GM13976 (cell line): ENCODE results near the gene TIMP2.

Source experiments
- DNase-seq: peaks from one replicate; pipeline ENCODE4 v3.0.0; 2012; ENCODE audit warnings: low spot score
- in situ Hi-C: fragments of 300-500 bp; cut with MboI; formaldehyde crosslinking; loops from one replicate; pipeline ENCODE4 v1.12.0; 2022; ENCODE audit warnings: low sequenced_read_pairs, mixed read lengths, inconsistent platforms; ENCODE audit not compliant: unreplicated experiment
- TF ChIP-seq, protein P1 (sequence below): IDR thresholded peaks from 2 replicates; pipeline ENCODE4 v1.5.1; 2012; ENCODE audit warnings: borderline replicate concordance, mild to moderate bottlenecking; ENCODE audit not compliant: insufficient read depth; ENCODE audit errors: extremely low read depth, missing control alignments, control extremely low read depth

TIMP2 gene

DNA sequence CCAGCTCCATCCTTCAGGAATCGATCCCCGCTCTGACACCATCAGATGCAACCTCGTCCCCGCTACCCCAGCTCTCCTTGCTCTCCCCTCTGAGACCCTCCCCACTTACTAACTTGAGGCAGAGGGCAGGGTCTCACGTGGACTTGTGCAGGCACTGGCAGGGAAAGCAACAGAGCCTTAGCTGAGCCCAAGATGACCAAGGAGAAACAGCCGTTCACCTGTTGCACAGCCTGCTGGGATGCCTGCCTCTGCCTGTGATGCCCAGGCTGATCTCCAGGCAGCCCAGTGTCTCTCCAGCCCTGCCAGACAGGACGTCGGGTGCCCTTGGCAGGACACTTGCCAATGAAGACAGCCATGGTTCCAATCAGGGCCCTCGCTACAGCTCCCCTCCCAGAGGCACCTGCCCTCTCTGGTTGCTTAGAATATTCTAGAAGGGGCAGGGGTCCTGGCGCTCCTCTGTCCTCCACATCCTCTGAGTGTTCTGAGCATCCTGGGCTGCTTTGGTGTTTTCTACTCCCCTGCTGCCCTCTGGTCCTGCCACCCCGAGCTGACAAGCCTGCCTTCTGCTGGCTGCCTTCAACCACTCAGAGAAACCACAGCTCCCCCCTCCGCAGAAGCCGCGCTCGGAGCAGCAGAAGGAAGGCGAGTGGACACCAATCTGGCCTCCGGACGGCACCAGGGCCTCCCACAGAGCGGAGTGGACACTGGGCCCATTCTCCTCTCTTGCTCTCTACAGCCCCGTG lies 28.9 kb downstream of the TIMP2 start:
- DNase-seq: no peak
- TF ChIP-seq, protein P1, sequence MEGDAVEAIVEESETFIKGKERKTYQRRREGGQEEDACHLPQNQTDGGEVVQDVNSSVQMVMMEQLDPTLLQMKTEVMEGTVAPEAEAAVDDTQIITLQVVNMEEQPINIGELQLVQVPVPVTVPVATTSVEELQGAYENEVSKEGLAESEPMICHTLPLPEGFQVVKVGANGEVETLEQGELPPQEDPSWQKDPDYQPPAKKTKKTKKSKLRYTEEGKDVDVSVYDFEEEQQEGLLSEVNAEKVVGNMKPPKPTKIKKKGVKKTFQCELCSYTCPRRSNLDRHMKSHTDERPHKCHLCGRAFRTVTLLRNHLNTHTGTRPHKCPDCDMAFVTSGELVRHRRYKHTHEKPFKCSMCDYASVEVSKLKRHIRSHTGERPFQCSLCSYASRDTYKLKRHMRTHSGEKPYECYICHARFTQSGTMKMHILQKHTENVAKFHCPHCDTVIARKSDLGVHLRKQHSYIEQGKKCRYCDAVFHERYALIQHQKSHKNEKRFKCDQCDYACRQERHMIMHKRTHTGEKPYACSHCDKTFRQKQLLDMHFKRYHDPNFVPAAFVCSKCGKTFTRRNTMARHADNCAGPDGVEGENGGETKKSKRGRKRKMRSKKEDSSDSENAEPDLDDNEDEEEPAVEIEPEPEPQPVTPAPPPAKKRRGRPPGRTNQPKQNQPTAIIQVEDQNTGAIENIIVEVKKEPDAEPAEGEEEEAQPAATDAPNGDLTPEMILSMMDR: no peak
- in situ Hi-C loops: no loop called here

DNA sequence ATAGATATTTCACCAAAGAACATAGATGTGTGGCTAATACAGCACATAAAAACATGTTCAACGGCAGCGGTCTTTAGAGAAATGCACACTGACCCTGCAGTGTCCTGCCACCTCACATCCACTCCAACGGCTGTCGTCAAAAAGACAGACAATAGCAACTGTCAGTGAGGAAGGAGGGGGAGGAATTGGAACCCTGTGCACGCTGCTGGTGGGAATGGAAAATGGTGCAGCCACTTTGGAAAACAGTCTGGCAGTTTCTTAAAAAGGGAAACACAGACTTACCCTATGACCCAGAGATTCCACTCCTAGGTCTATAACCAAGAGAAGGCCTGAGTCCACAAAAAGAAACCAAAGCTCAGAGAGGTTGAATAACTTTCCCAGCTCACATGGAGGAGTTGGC lies 29.9 kb downstream of the TIMP2 start:
- in situ Hi-C loops: no loop called here
- TF ChIP-seq, protein P1: no peak
- no peak for DNase-seq

DNA sequence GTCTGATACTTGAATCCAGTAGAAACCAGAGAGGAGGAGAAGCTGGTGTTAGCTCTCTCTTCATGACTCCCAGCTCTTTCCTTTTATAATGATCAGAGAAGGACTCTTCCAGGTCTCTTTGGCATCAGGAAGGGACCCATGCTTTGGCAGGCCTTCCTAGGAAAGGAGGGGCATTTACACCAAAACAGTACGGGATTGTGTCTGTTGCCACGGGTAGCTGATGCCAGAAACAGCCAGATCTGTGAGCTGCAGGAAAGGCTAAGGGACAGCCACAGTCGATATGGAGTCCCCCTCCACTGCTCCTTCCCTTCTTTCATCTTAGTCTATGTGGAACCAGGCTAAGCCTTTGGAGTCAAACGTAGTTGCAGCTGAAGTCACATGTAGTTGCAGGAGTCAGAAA lies 31.5 kb downstream of the TIMP2 start:
- in situ Hi-C loops: no loop called here
- no peak for DNase-seq
- TF ChIP-seq, protein P1: no peak

DNA sequence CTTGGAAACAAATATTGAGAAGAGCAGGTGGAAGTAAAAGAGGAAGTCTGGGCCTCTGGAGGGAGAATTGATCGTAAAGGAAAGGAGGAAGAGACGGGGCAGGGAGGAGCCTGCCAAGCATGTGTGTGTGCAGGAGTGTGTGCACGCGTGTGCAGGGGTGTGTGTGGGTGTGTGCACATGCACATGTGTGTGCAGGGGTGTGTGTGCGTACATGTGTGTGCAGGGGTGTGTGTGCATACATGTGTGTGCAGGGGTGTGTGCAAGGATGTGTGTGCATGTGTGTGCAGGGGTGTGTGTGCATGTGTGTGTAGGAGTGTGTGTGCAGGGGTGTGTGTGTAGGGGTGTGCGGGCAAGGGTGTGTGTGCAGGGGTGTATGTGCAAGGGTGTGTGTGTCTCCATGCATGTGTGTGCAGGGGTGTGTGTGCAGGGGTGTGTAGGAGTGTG lies 32.2 kb downstream of the TIMP2 start:
- in situ Hi-C loops: no loop called here
- DNase-seq: no peak
- TF ChIP-seq, protein P1: no peak

DNA sequence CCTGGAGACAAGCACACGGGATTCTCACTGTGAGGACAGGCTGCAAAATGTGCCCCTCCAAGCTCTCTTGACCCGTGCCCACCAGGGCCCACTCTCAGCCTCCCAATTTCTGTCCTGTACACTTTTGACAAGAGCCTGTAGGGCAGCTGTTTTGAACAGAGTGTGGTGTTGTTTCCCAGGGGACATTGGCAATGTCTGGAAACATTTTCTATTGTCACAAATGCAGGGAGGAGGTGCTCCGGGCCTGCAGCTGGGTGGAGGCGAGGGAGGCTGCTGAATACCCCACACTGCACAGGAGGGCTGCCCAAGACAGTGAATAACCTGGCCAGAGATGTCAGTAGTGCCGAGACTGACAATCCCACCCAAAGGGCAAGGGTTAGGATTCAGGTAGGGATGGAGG lies 32.7 kb downstream of the TIMP2 start:
- TF ChIP-seq, protein P1: no peak
- in situ Hi-C loops: no loop called here
- no peak for DNase-seq

DNA sequence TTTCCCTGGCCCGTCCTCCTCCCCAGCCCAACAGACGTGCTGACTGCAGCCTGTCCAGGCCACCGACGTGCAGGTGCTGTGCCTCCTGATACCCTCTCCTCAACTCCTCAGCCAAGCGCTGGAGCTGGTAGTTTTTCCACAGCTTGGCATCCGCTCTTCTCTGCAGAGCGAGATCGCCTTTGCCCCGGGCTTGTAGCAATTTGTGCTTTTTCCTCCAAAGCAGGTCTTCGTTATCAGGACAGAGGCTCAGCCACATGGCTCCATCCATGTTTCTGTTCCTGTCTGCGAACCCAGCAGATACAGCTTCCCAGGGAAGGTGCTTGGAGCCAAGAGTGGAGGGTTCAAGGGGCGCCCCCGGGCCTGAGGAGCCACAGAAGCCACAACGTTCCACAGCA lies 33.1 kb downstream of the TIMP2 start:
- no peak for DNase-seq
- TF ChIP-seq, protein P1: no peak
- in situ Hi-C loops: no loop called here
